ENCODE measurements around the gene NRP2.

DNA sequence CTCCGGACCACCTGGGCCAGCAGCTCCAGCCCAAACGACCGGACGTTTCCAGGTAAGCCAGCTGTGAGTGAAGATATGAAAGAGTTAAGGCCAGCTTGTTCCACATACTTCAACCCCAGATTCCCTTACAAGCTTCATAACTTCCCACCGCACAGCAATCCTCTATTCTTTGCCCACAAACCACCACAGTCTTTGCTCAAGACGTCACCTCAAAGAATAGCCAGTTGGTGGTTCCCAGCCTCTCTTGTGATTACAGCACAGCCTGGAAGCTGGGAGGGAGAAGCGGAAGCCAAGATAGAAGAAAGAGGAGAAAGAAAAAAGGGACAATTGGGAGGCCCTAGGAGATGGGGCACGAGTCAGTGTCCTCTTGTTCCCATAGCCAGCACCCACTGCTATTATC, 70.6 kb downstream of the NRP2 start:
- TF ChIP-seq, protein P1, sequence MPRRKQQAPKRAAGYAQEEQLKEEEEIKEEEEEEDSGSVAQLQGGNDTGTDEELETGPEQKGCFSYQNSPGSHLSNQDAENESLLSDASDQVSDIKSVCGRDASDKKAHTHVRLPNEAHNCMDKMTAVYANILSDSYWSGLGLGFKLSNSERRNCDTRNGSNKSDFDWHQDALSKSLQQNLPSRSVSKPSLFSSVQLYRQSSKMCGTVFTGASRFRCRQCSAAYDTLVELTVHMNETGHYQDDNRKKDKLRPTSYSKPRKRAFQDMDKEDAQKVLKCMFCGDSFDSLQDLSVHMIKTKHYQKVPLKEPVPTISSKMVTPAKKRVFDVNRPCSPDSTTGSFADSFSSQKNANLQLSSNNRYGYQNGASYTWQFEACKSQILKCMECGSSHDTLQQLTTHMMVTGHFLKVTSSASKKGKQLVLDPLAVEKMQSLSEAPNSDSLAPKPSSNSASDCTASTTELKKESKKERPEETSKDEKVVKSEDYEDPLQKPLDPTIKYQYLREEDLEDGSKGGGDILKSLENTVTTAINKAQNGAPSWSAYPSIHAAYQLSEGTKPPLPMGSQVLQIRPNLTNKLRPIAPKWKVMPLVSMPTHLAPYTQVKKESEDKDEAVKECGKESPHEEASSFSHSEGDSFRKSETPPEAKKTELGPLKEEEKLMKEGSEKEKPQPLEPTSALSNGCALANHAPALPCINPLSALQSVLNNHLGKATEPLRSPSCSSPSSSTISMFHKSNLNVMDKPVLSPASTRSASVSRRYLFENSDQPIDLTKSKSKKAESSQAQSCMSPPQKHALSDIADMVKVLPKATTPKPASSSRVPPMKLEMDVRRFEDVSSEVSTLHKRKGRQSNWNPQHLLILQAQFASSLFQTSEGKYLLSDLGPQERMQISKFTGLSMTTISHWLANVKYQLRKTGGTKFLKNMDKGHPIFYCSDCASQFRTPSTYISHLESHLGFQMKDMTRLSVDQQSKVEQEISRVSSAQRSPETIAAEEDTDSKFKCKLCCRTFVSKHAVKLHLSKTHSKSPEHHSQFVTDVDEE (CRISPR knock-in tag; IDR thresholded peaks at IDR 0.05): no peak
- TF ChIP-seq ZNF8 (CRISPR knock-in tag; IDR thresholded peaks at IDR 0.05): no peak
- TF ChIP-seq, protein P2, sequence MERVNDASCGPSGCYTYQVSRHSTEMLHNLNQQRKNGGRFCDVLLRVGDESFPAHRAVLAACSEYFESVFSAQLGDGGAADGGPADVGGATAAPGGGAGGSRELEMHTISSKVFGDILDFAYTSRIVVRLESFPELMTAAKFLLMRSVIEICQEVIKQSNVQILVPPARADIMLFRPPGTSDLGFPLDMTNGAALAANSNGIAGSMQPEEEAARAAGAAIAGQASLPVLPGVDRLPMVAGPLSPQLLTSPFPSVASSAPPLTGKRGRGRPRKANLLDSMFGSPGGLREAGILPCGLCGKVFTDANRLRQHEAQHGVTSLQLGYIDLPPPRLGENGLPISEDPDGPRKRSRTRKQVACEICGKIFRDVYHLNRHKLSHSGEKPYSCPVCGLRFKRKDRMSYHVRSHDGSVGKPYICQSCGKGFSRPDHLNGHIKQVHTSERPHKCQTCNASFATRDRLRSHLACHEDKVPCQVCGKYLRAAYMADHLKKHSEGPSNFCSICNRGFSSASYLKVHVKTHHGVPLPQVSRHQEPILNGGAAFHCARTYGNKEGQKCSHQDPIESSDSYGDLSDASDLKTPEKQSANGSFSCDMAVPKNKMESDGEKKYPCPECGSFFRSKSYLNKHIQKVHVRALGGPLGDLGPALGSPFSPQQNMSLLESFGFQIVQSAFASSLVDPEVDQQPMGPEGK (CRISPR knock-in tag; IDR thresholded peaks at IDR 0.05; ENCODE audit: borderline replicate concordance): no peak
